ENCODE results near the gene CXCL12.

GRCh38 chr10:44374155-44374554 lies 10.7 kb downstream of the CXCL12 start:
- TF ChIP-seq CTCF (IDR thresholded peaks at IDR 0.05; ENCODE audit: insufficient read depth, low read length) (no peak), GABPA (IDR thresholded peaks at IDR 0.05; ENCODE audit: low read depth) (no peak), POLR2AphosphoS5 (IDR thresholded peaks at IDR 0.05; ENCODE audit: low read depth) (no peak), REST (IDR thresholded peaks at IDR 0.05; ENCODE audit: insufficient replicate concordance, low read depth) (no peak)
